Aorta (tissue), 5 donors: Measurements from ENCODE around the gene MTRF1L. TPM values are rescaled to one million over a fixed set of nuclear protein-coding genes. Genes with fewer than 3 reads are reported as not detected.

Experiments
- ATAC-seq: fragments of 200-7000 bp; cut with Tn5 transposase; one replicate; pipeline ENCODE4 v1.9.1; 2022; ENCODE audit warnings: moderate library complexity; ENCODE audit not compliant: low FRiP score
- DNase-seq, 2 donors: peaks; one replicate each; pipeline ENCODE4 v3.0.0-alpha.2; 2020
- H3K27ac ChIP-seq, 2 donors: one replicate each; pipeline ENCODE4 v1.5.1; 2013; ENCODE audit warnings: low read length in 2 of 2, mild to moderate bottlenecking in 2 of 2, moderate library complexity in 2 of 2, control low read depth in 1 of 2, inconsistent platforms in 1 of 2, low read depth in 1 of 2
- H3K27me3 ChIP-seq, 2 donors: one replicate each; pipeline ENCODE4 v1.6.1; 2013; ENCODE audit warnings: control low read depth in 1 of 2, low read length in 1 of 2, mild to moderate bottlenecking in 1 of 2, moderate library complexity in 1 of 2; ENCODE audit not compliant: insufficient read depth in 2 of 2, control insufficient read depth in 1 of 2
- H3K36me3 ChIP-seq, 2 donors: one replicate each; pipeline ENCODE4 v1.6.1; 2013; ENCODE audit warnings: control low read depth in 1 of 2, low read length in 1 of 2, mild to moderate bottlenecking in 1 of 2; ENCODE audit not compliant: insufficient read depth in 2 of 2, control insufficient read depth in 1 of 2
- H3K4me1 ChIP-seq, 2 donors: one replicate each; pipeline ENCODE4 v1.6.1; 2013; ENCODE audit warnings: low read length in 2 of 2, control low read depth in 1 of 2, mild to moderate bottlenecking in 1 of 2, moderate library complexity in 1 of 2; ENCODE audit not compliant: insufficient read depth in 2 of 2, control insufficient read depth in 1 of 2
- H3K4me3 ChIP-seq, 2 donors: one replicate each; pipeline ENCODE4 v1.5.1; 2013; ENCODE audit warnings: low read length in 2 of 2, control low read depth in 1 of 2, mild to moderate bottlenecking in 1 of 2
- H3K9me3 ChIP-seq: one replicate; pipeline ENCODE4 v1.6.1; 2013; ENCODE audit warnings: mild to moderate bottlenecking, low read length; ENCODE audit not compliant: control insufficient read depth
- WGBS, 2 donors: extraction: QIAGEN DNeasy Blood & Tissue Kit; methylation state at CpG; one replicate each; pipeline ENCODE4 v1.1.7; 2013; 5-methylcytosine and 5-hydroxymethylcytosine counted together
- intact Hi-C, 2 donors: fragments of 100-400 bp; cut with DNase I; formaldehyde crosslinking; loops; one replicate each; pipeline versions ENCODE4 v1.14.2 to v1.15.0; 2022
- polyA plus RNA-seq, 2 donors: library from polyadenylated mRNA; stranded (reverse); fragments of 200-250 nt; gene quantifications; one replicate each; pipeline ENCODE4 v1.2.3, GENCODE V29; 2013
- total RNA-seq, 2 donors: library from RNA; stranded (reverse); fragmentation: NEBNext Ultra II Directional; extraction: Animal tissue kit (Norgen Biotek cat#: 25700); gene quantifications; one replicate each; pipeline ENCODE4 v1.2.1, GENCODE V29; 2021
- donor health status: healthy with polysubstance abuse.
- donor health status: Bipolar disorder and iron deficiency.
- donor health status: DM: no; HTN: no; CAD: no.
- donor health status: DM: no; HTN: no; CAD: no.
- donor health status: DM: yes; HTN: yes; CAD: no.

MTRF1L gene
- total and polyA plus RNA-seq, 4 donors, result 16.0 to 45.1 (median 22.8) TPM

DNA sequence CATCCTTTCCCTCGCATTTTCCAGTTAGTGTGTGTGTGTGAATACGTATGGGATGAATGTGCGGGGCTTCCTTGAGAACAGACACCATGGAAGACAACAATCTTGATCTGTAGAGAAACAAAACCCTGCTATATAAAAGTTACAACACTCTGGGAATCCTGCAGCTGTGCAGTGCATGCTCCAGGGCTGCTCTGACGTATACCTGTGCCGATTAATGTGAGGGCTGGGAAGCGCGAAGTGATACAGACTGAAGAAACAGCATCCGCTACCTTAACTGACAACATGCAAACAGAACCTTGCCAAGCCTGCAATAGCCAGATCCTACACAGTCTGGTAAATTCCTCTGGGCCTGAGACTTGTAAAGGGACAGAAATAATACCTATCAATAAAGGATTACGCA, 31.6 kb upstream of the MTRF1L start:
- no peaks in the 10 kb centered on the region for H3K36me3 ChIP-seq
- H3K4me1 ChIP-seq, result no peaks in the 10 kb centered on the region
- ATAC-seq (no peak), DNase-seq (no peak)
- intact Hi-C loops, result loop anchor here (5.0 to 10.0 kb wide), 4 partner anchors 191 to 921 kb away; no protein-coding TSS in a partner anchor
- WGBS, 2 donors, result 92 to 95% methylated on average over 9 of the region's 9 CpGs
- H3K9me3 ChIP-seq, result no peaks in the 10 kb centered on the region
- no peak overlapping the region for H3K4me3 ChIP-seq
- no peaks in the 10 kb centered on the region for H3K27me3 ChIP-seq
- no peak overlapping the region for H3K27ac ChIP-seq

DNA sequence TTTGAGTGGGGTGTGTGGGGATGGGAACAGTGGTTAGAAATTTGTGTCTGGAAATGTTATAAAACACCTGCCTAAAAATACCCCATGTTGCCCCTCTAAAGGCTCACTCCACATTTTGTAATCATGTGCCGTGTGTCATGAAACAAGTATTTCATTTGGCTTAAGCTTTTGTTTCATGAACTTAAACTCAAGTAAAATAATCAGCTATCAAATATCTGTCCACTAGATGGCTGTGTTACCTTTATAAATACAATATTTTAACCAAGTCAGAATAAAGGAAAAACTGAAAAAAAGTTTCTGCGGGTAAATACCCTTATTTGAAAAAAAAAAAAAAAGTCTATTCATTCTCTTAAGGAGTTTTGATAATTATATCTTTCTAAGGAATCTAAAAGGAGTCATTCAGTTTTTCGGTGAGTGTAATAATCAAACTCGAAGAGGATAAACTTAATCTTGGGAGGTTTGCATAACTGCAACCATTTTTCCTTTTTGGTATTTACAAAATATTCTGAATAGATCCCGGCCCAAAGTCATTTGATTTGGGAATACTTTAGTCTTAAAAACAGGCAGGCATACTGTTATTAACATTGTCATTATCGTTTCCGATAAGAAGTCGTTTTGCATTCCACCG, 29.9 kb upstream of the MTRF1L start:
- DNase-seq (no peak), ATAC-seq (peak; percentile 52)
- Histone ChIP-seq H3K27me3 (no peaks in the 10 kb centered on the region), H3K4me1 (no peaks in the 10 kb centered on the region), H3K36me3 (no peaks in the 10 kb centered on the region), H3K9me3 (no peaks in the 10 kb centered on the region), H3K27ac (no peak overlapping the region), H3K4me3 (no peak overlapping the region)
- intact Hi-C loops, result loop anchor here (1.0 to 10.0 kb wide), 5 partner anchors 76 to 922 kb away; no protein-coding TSS in a partner anchor
- 5 to 18% methylated on average over 9 of the region's 9 CpGs for WGBS, 2 donors

DNA sequence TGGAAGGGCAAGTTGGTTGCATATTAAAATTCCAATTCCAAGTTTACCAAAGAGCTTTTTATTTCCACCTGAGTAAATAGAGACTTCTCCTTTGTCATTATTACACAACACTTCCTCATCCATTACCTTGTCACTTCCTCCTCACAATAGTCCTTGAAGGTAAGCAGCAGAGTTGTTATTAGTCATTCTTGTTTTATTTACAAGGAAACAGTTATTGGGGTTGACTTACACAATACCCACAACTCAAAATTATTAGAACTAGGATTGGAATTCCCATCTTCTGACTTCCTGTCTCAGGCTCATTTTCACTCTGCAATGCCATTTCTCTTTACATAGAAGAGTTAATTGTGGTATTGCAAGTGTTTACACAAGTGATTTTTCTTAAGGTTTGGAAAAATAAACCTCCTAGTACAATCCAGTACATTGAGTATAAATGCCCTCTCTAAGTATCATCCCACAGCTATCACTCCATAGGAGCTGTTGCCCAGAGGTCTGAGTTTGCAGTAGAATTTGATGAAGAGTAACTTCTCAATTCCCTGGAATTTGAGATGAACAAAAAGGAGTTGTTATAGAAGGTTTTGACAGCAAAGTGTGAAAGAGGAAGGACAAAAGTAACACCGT, 28.9 kb upstream of the MTRF1L start:
- Histone ChIP-seq H3K4me1 (no peaks in the 10 kb centered on the region), H3K9me3 (no peaks in the 10 kb centered on the region), H3K36me3 (no peaks in the 10 kb centered on the region), H3K27me3 (no peaks in the 10 kb centered on the region), H3K4me3 (no peak overlapping the region), H3K27ac (no peak overlapping the region)
- ATAC-seq (no peak), DNase-seq (no peak)
- WGBS, 2 donors, result 36 to 47% methylated on average over 1 of the region's 1 CpG
- intact Hi-C loops, result loop anchor here (5.0 to 10.0 kb wide), 4 partner anchors 193 to 923 kb away; no protein-coding TSS in a partner anchor

DNA sequence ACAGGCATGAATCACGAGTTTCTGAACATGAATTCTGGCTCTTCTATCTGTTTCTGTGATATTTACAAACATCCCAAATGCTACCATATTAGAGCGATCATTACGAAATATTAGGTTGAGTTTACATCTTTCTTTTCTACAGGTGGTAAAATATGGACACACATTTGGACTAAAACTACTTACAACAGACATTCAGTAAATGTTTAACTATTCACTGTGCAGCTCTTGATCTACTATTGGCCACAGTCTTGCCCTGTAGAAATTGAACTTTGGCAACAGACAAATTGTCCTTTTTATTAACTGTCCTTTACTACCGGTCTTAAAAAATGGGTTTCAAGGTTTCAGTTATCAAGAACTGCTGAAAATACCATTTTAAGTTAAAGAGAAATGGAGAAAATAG, 26.5 kb upstream of the MTRF1L start:
- no peak for ATAC-seq
- intact Hi-C loops, result no loop called here
- no peaks in the 10 kb centered on the region for H3K4me1 ChIP-seq

DNA sequence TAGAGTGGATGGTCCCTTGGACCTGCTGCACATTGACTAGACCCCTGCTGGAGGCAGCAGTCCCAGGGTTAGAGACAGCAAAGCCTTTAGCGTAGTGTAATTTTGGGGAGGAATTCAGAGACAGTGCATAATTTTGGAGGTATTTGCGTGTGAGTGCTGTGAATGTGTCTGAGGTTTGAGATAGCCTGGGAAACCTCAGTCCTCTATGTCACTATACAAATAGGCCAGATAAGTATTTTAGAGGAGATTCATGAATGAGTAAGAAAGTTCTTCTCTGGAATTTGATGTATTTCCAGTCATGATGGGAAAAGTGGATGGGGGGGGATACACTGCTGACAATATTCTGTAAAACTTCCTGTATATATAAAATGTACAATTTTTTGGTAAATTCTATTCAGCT, 25.8 kb upstream of the MTRF1L start:
- Histone ChIP-seq H3K27me3 (no peaks in the 10 kb centered on the region), H3K27ac (no peak overlapping the region), H3K9me3 (no peaks in the 10 kb centered on the region), H3K4me3 (no peak overlapping the region), H3K36me3 (peaks cover 0 to 2% of the 10 kb centered on the region in 2 donors), H3K4me1 (no peaks in the 10 kb centered on the region)
- intact Hi-C loops, result no loop called here
- DNase-seq, result no peak
- WGBS, 2 donors, result 91 to 95% methylated on average over 2 of the region's 2 CpGs
- no peak for ATAC-seq

More for the DNA sequence above, 26.5 kb upstream of the MTRF1L start:
- H3K4me3 ChIP-seq, result no peak overlapping the region
- no peak for DNase-seq
- H3K27ac ChIP-seq, result no peak overlapping the region
- H3K27me3 ChIP-seq, result no peaks in the 10 kb centered on the region
- peaks cover 0 to under 1% of the 10 kb centered on the region in 2 donors for H3K36me3 ChIP-seq
- no peaks in the 10 kb centered on the region for H3K9me3 ChIP-seq
- WGBS, 2 donors, result 91 to 93% methylated on average over 4 of the region's 4 CpGs

DNA sequence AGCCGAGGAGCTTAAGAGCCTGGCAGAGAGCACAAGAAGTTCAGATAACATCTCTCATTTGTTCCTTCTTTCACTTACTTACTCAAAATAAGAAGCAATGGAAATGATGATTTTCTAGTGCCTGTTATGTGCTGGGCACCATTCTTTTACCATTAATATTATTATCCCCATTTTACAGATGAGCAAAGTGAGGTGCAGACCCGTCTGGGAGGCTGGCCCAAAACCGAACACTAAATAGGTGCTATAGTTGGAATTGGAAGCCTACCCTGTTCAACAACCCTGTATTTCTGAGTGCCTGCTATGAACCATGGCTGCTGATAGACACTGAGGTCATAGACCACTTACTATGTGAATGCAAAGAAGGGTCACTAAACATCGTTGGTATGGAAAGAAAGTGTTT, 25.0 kb upstream of the MTRF1L start:
- ATAC-seq, result no peak
- H3K27ac ChIP-seq, result no peak overlapping the region
- no peak for DNase-seq
- H3K36me3 ChIP-seq, result peaks cover 0 to 2% of the 10 kb centered on the region in 2 donors
- no peaks in the 10 kb centered on the region for H3K27me3 ChIP-seq
- WGBS, 2 donors, result 82 to 89% methylated on average over 4 of the region's 4 CpGs
- intact Hi-C loops, result no loop called here
- no peaks in the 10 kb centered on the region for H3K4me1 ChIP-seq
- H3K4me3 ChIP-seq, result no peak overlapping the region
- no peaks in the 10 kb centered on the region for H3K9me3 ChIP-seq

DNA sequence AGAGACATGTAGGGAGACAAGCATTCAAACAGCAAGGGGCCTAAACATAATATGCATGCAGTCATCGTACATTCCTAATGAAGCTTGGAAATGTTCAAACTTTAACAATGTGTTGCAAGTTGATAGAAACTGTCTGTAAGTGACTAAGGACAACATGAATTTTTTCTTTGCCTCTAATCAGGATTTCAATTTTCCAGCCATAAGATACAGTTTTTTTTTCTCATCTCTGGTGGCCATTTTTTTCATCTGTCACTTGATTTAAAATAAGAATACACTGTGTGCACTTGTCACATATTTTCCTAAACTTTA, 22.2 kb upstream of the MTRF1L start:
- intact Hi-C loops, result loop anchor here (2.0 to 5.0 kb wide), 2 partner anchors 160 to 162 kb away; no protein-coding TSS in a partner anchor
- Histone ChIP-seq H3K9me3 (no peaks in the 10 kb centered on the region), H3K27ac (no peak overlapping the region), H3K4me1 (no peaks in the 10 kb centered on the region), H3K4me3 (no peak overlapping the region), H3K36me3 (peaks cover 0 to 2% of the 10 kb centered on the region in 2 donors), H3K27me3 (no peaks in the 10 kb centered on the region)
- 13 to 16% methylated on average over 1 of the region's 1 CpG for WGBS, 2 donors
- no peak for ATAC-seq
- no peak for DNase-seq

DNA sequence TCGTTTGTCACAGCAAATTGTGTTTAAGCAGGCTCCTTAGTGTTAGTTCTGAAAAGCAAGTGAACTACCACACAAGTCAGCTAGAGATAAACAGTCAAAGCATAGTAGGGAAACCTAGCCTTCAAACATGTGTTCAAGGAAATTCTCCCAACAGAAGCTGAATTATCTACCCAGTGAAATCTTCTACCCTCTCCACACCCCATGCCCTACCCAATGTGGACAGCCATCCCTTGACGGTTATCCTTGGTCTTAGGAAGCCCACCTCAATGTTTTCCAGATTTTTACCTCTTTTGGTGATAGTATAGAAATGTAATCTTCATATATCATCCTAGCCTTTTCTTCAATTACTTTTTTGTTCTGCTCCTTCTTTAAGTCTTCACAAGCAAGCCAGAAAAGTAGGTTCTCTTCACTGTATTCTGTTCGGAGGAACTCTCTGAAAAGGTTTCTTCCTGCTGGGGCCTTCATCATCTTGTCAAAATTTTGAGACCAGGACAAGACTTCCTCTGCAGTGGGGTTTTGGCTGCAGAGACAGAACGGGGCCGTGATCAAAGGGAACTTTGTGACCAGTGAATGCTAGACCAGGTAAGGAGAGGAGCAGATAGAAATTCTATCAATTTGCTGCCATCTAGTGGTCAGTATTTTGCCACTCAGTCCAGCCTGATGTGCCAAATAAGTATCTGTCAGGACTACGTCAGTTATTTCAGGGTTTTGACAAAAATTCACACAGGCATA, 21.6 kb upstream of the MTRF1L start:
- H3K27ac ChIP-seq, result no peak overlapping the region
- intact Hi-C loops, result loop anchor here (2.0 to 5.0 kb wide), 2 partner anchors 159 to 162 kb away; no protein-coding TSS in a partner anchor
- no peaks in the 10 kb centered on the region for H3K27me3 ChIP-seq
- no peak overlapping the region for H3K4me3 ChIP-seq
- 44 to 46% methylated on average over 6 of the region's 6 CpGs for WGBS, 2 donors
- no peaks in the 10 kb centered on the region for H3K4me1 ChIP-seq
- ATAC-seq (peak; percentile 85), DNase-seq (no peak)
- H3K36me3 ChIP-seq, result peaks cover 0 to 2% of the 10 kb centered on the region in 2 donors
- H3K9me3 ChIP-seq, result no peaks in the 10 kb centered on the region
